Rectal smooth muscle tissue (tissue), 1 donor: ENCODE results near the gene METTL13.

Experiments used
- H3K27ac ChIP-seq: one replicate; pipeline ENCODE4 v1.7.0; 2013; ENCODE audit warnings: low read depth, low read length, inconsistent platforms
- H3K27me3 ChIP-seq: one replicate; pipeline ENCODE4 v1.7.0; 2013; ENCODE audit warnings: low read length; ENCODE audit not compliant: control insufficient read depth, insufficient read depth
- H3K36me3 ChIP-seq: one replicate; pipeline ENCODE4 v1.7.0; 2013; ENCODE audit warnings: low read length; ENCODE audit not compliant: control insufficient read depth, insufficient read depth
- H3K4me1 ChIP-seq: one replicate; pipeline ENCODE4 v1.7.0; 2013; ENCODE audit warnings: low read length; ENCODE audit not compliant: control insufficient read depth, insufficient read depth
- H3K4me3 ChIP-seq: one replicate; pipeline ENCODE4 v1.7.0; 2013; ENCODE audit warnings: low read length
- H3K9ac ChIP-seq: one replicate; pipeline ENCODE4 v1.7.0; 2013; ENCODE audit warnings: low read length

METTL13 gene

DNA sequence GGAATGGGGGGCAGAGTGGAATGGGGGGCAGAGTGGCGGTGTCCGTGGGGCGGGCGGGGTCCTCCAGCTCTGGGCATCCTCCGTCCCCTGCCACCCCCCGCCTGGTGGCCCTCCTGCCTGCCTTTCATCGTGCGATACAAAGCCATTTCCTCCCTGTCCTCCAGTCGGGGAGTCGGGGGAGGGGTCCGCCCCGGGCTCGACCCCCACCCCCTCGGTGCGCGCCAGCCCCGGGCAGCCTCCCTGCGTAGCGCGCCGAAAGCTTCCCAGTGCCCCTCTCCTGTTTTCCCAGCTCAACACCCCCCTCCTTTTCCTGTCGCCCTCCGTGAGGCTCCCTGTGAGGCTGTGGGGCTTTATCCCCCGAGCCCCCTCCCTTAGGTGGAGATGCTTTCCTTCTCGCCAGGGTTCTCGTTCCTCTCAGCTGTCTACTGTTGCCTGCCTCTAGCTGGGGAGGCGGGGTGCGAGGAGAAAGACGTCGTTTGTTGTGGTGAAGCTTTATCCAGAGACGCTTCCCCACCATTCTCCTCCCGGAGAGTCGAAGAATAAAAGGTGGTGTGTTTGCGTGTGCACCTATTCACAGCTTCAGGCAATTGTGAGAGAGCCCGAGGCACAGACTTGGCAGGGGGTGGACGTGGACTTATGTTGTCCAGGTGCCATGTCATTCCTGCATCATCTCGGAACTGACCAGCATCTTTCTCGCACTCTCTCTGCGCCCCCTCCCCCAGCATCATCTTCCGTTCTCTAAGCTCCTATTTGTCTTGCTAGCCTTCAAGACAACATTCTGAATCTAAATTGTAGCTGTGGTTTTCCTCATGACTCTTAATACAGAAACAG, 60.7 kb downstream of the METTL13 start:
- Histone ChIP-seq H3K27ac (no peak overlapping the region), H3K9ac (no peak overlapping the region), H3K4me1 (no peaks in the 10 kb centered on the region), H3K4me3 (peak overlapping the region; percentile 95), H3K27me3 (no peaks in the 10 kb centered on the region), H3K36me3 (no peaks in the 10 kb centered on the region)

DNA sequence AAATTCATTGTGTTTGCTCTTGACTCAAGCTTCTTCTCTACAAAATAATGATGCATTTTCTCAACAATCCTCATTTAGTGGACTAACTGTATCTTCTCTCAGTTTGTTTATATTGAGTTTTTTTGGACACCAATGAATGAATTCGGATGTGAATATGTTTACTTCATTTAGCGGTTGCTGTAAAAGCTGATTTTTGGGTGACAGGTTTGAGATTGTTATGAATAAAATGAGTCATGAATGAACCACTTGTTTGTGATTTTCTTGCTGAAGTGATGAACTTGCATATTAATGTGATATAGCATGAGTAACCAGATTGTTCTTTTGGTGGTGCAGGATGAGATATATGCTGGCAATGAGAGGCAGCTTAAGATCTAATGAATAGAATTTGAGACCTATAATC, 62.9 kb downstream of the METTL13 start:
- Histone ChIP-seq H3K36me3 (no peaks in the 10 kb centered on the region), H3K4me1 (no peaks in the 10 kb centered on the region), H3K4me3 (no peak overlapping the region), H3K27ac (no peak overlapping the region), H3K9ac (no peak overlapping the region), H3K27me3 (no peaks in the 10 kb centered on the region)

DNA sequence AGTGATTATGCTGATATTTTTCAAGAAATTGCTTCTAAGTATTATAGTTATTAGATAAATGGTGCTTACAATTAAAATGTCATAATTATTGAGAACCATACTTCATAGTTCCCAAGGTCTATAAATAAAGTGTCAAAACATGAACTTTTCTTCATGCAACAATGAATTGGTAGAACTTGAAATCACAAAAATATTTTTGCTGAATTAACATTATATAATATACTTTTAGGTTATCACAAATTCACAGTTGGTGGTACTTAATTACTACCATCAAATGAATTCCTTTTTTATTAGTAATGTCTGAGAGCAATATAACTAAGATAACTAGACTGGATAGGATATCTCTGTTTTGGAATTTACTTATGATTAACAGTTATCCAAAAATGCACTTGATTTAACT, 64.5 kb downstream of the METTL13 start:
- Histone ChIP-seq H3K36me3 (no peaks in the 10 kb centered on the region), H3K27ac (no peak overlapping the region), H3K9ac (no peak overlapping the region), H3K27me3 (no peaks in the 10 kb centered on the region), H3K4me1 (no peaks in the 10 kb centered on the region), H3K4me3 (no peak overlapping the region)
